HCT116 (cell line): ENCODE measurements around the gene DNASE1L1. TPM values are rescaled to one million over a fixed set of nuclear protein-coding genes. Genes with fewer than 3 reads are reported as not detected.

ENCODE experiments used
- ATAC-seq: fragments of 200-7000 bp; cut with Tn5 transposase; 2 replicates; pipeline ENCODE4 v1.9.1; 2020; ENCODE audit warnings: mild to moderate bottlenecking, moderate library complexity
- BruUV-seq: library from RNA; stranded (reverse); fragments of 400-500 nt; replicated peaks from 2 replicates; lab custom pipeline; 2021; lab: Mats Ljungman, UMichigan
- CTCF ChIA-PET: fragments of 300-600 bp; sonication (Branson Sonifier 250); formaldehyde crosslinking; loops from one replicate; lab custom pipeline; 2021; ENCODE audit warnings: antibody characterized with exemption; lab: Charles Lee
- POLR2A ChIA-PET: fragments of 300-600, 350-600 bp; sonication (Branson Sonifier 250); formaldehyde crosslinking; loops from one replicate; lab custom pipeline; 2021; ENCODE audit warnings: antibody characterized with exemption; lab: Charles Lee
- RAD21 ChIA-PET, 2 experiments: fragments of 300-600 bp; sonication (Branson Sonifier 250); formaldehyde crosslinking; loops; one replicate each; lab custom pipeline; 2023; ENCODE audit warnings: low total read pairs in 2 of 2; ENCODE audit not compliant: uncharacterized antibody in 2 of 2, unreplicated experiment in 2 of 2, low non-redundant PET in 1 of 2; lab: Charles Lee
- DNase-seq: peaks from one replicate; pipeline ENCODE4 v3.0.0-alpha.2; 2010; ENCODE audit warnings: low read depth, low spot score
- H2AFZ ChIP-seq: fragments of 200-600 bp; shearing (Covaris generic), sonication (generic); 2 replicates; pipeline ENCODE4 v1.6.1; 2017; ENCODE audit warnings: low read depth, mixed run types, mixed read lengths, antibody characterized with exemption, low read length; ENCODE audit not compliant: poor library complexity, severe bottlenecking
- H3K27ac ChIP-seq: 2 replicates; pipeline ENCODE4 v1.5.1; 2012; ENCODE audit warnings: low read depth, low read length
- H3K27me3 ChIP-seq: fragments of 200-600 bp; sonication (generic); 2 replicates; pipeline ENCODE4 v1.6.1; 2016; ENCODE audit warnings: mixed run types, low read length, mixed read lengths; ENCODE audit not compliant: insufficient read depth
- H3K36me3 ChIP-seq, 2 experiments: fragments of 200-500 bp in 1 of 2; fragments of 200-600 bp in 1 of 2; sonication (Bioruptor generic) in 1 of 2; sonication (generic) in 1 of 2; 2 replicates each; pipeline versions ENCODE4 v1.5.1 to v1.6.1; 2014 to 2016; ENCODE audit warnings: low read length in 2 of 2, inconsistent platforms in 1 of 2, mixed read lengths in 1 of 2, mixed run types in 1 of 2; ENCODE audit not compliant: insufficient read depth in 2 of 2, control insufficient read depth in 1 of 2
- H3K4me1 ChIP-seq, 2 experiments: fragments of 200-600 bp in 1 of 2; sonication (generic) in 1 of 2; 2 replicates each; pipeline versions ENCODE4 v1.5.1 to v1.6.1; 2012 to 2017; ENCODE audit warnings: low read length in 2 of 2, inconsistent platforms in 1 of 2, mild to moderate bottlenecking in 1 of 2, mixed read lengths in 1 of 2, mixed run types in 1 of 2, moderate library complexity in 1 of 2; ENCODE audit not compliant: insufficient read depth in 2 of 2, control insufficient read depth in 1 of 2
- H3K4me2 ChIP-seq: fragments of 200-600 bp; sonication (generic); 2 replicates; pipeline ENCODE4 v1.6.1; 2017; ENCODE audit warnings: mixed run types, low read length, mixed read lengths
- H3K4me3 ChIP-seq, 2 experiments: fragments of 200-600 bp in 1 of 2; sonication (generic) in 1 of 2; replicated peaks in 1 of 2; 2 replicates each; pipeline ENCODE4 v1.5.1; 2011 to 2016; ENCODE audit warnings: low read length in 2 of 2, control low read depth in 1 of 2, low read depth in 1 of 2, mild to moderate bottlenecking in 1 of 2, mixed read lengths in 1 of 2, mixed run types in 1 of 2
- H3K79me2 ChIP-seq: fragments of 200-600 bp; sonication (generic); 2 replicates; pipeline ENCODE4 v1.6.1; 2017; ENCODE audit warnings: mild to moderate bottlenecking, mixed run types, low read length, moderate library complexity, mixed read lengths; ENCODE audit not compliant: insufficient read depth
- H3K9ac ChIP-seq: fragments of 200-600 bp; sonication (generic); 2 replicates; pipeline ENCODE4 v1.6.1; 2016; ENCODE audit warnings: low read length, mixed read lengths
- H3K9me2 ChIP-seq: fragments of 200-600 bp; sonication (generic), shearing (Covaris generic); 2 replicates; pipeline ENCODE4 v1.6.1; 2017; ENCODE audit warnings: mixed run types, mild to moderate bottlenecking, moderate library complexity; ENCODE audit not compliant: insufficient read depth
- H3K9me3 ChIP-seq, 2 experiments: fragments of 200-500 bp in 1 of 2; fragments of 200-600 bp in 1 of 2; sonication (Bioruptor generic) in 1 of 2; sonication (generic) in 1 of 2; 2 replicates each; pipeline ENCODE4 v1.6.1; 2014 to 2017; ENCODE audit warnings: low read length in 2 of 2, mixed read lengths in 2 of 2, inconsistent platforms in 1 of 2, low read depth in 1 of 2, mild to moderate bottlenecking in 1 of 2, mixed run types in 1 of 2, moderate library complexity in 1 of 2; ENCODE audit not compliant: control insufficient read depth in 1 of 2, insufficient read depth in 1 of 2
- H4K20me1 ChIP-seq: fragments of 200-600 bp; sonication (generic), shearing (Covaris generic); 2 replicates; pipeline ENCODE4 v1.6.1; 2017; ENCODE audit warnings: mixed run types, mild to moderate bottlenecking, moderate library complexity; ENCODE audit not compliant: insufficient read depth
- ATF3 ChIP-seq: IDR thresholded peaks from 2 replicates; pipeline ENCODE4 v1.6.1; 2012
- CBX3 ChIP-seq: IDR thresholded peaks from 2 replicates; pipeline ENCODE4 v1.6.1; 2012; ENCODE audit warnings: low read depth
- ELF1 ChIP-seq: IDR thresholded peaks from 2 replicates; pipeline ENCODE4 v1.6.1; 2012; ENCODE audit warnings: low read depth, borderline replicate concordance
- POLR2AphosphoS5 ChIP-seq: IDR thresholded peaks from 2 replicates; pipeline ENCODE4 v1.6.1; 2011; ENCODE audit warnings: mild to moderate bottlenecking, low read depth, low read length, moderate library complexity
- REST ChIP-seq: IDR thresholded peaks from 2 replicates; pipeline ENCODE4 v1.6.1; 2012; ENCODE audit warnings: low read depth
- SIN3A ChIP-seq: IDR thresholded peaks from 2 replicates; pipeline ENCODE4 v1.6.1; 2012; ENCODE audit warnings: low read depth
- TCF7L2 ChIP-seq: IDR thresholded peaks from 2 replicates; pipeline ENCODE4 v1.7.0; 2011; ENCODE audit warnings: borderline replicate concordance, inconsistent platforms; ENCODE audit not compliant: insufficient read depth, insufficient read length; ENCODE audit errors: extremely low read depth
- YY1 ChIP-seq: IDR thresholded peaks from 2 replicates; pipeline ENCODE4 v1.6.1; 2011; ENCODE audit warnings: low read length, low read depth, moderate library complexity, mild to moderate bottlenecking; ENCODE audit not compliant: insufficient replicate concordance; ENCODE audit errors: extremely low read depth
- intact Hi-C: fragments of 100-400 bp; cut with micrococcal nuclease; formaldehyde crosslinking; loops from 2 replicates; pipeline ENCODE4 v1.10.0; 2022
- total RNA-seq: library from RNA; stranded (reverse); gene quantifications from one replicate; pipeline ENCODE4 v1.2.1, GENCODE V29; 2021; ENCODE audit not compliant: unreplicated experiment

Gene DNASE1L1
- total RNA-seq, 1 experiment from 2014 or later: 16.5 TPM

GRCh38 chrX:154401918-154402621, 7.0 kb downstream of the DNASE1L1 start:
- RAD21 ChIA-PET: no interaction called here
- intact Hi-C loops: no loop called here
- CTCF ChIA-PET: no interaction called here
- Histone ChIP-seq H3K27me3 (no peaks in the 10 kb centered on the region), H3K36me3 (peaks cover 0 to 27% of the 10 kb centered on the region in 2 experiments; a peak in 1 of 4 replicates), H3K4me1 (peaks cover 0 to 19% of the 10 kb centered on the region in 2 experiments; a peak in 2 of 4 replicates), H4K20me1 (no peaks in the 10 kb centered on the region), H3K9me2 (no peaks in the 10 kb centered on the region), H3K4me3 (no peak overlapping the region), H2AFZ (no peak overlapping the region), H3K4me2 (no peak overlapping the region), H3K9me3 (no peaks in the 10 kb centered on the region), H3K27ac (no peak overlapping the region; the same call in none of the 2 replicates), H3K79me2 (peaks cover 19% of the 10 kb centered on the region), H3K9ac (no peak overlapping the region)
- no TSS peak for BruUV-seq
- POLR2A ChIA-PET: no interaction called here
- DNase-seq (no peak), ATAC-seq (no peak)
- TF ChIP-seq ELF1 (no peak), POLR2AphosphoS5 (no peak; the same call in 1 of the 2 replicates), YY1 (no peak), TCF7L2 (no peak), ATF3 (no peak), CBX3 (no peak), SIN3A (no peak), REST (no peak)
- TF ChIP-seq, all 23 proteins: peak for 0
